ENCODE measurements around the gene VPS51. TPM values are rescaled to one million over a fixed set of nuclear protein-coding genes. Genes with fewer than 3 reads are reported as not detected.
"Not testable (repeated sequence)": the region's sequence is repeated elsewhere in the genome, so short reads cannot be mapped to it uniquely, and the experiment has no call there.

VPS51 gene
- total RNA-seq, 2 experiments from 2014 or later, result 119 to 214 TPM

DNA sequence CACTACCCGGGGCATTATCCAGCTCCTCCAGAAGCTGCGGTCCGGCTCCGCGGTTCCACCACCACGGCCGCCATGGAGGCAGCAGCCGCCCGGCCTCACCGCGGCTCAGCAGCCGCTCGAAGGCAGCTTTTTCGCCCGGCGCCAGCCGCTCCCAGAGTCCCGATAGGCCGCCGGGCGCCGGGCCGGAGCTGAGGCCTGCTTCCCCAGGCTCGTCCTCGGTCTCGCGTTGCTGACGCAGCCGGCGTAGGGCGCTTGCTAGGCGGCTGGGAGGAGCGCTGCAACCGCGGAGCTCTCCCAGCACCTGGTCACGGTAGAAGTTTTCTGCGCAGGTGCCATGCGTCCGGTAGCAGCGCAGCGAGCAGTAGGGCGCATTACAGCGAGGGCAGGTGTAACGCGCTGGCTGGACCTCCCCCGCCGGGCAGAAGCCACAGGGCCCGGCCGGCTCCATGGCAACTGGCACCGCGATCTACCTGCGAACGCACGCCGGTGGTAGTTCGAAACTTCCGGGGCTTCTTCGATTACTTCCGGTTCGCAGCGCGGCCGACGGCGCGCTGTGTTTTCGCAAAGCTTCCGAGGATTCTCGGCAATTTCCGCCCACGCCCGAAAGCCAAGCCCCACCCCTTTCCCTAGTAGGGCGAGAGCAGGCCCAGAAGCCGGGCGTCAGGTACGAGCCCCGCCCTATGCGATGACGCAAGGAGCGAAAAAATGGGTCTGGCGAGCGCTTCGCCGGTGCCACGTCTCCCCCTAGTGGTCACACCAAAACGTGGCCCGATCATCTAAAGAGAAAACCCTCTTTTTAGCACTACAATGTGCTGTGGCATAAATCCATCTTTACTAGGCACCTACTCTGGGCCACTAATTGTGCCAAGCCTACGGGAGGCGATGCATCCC, 21.4 kb downstream of the VPS51 start, which contains the start of gene ZNHIT2:
Gene ZNHIT2 (minus strand): TSS at position 496 of the 891 bp plus-strand sequence. CDS start 48 bp downstream, at position 448.
- Histone ChIP-seq H3K4me3 (ENCODE audit: low read depth, low read length, poor library complexity, severe bottlenecking) (peak within 1 kb of the TSS; percentile 81), H4K20me1 (ENCODE audit: insufficient read depth, low read length) (peaks cover 17% of the 10 kb centered on the region; the same call in 1 of the 2 replicates), H3K9me2 (ENCODE audit: insufficient read depth, low read length) (no peaks in the 10 kb centered on the region), H3K36me3 (ENCODE audit: insufficient read depth, low read length) (peaks cover 72% of the 10 kb centered on the region), H3K27ac (ENCODE audit: low read depth, low read length, poor library complexity, severe bottlenecking) (peak within 1 kb of the TSS; percentile 78), H3K4me2 (ENCODE audit: low read length) (peak within 1 kb of the TSS; percentile 87), H3K4me1 (ENCODE audit: insufficient read depth, low read length, poor library complexity, severe bottlenecking) (peaks cover 62% of the 10 kb centered on the region), H3K79me2 (ENCODE audit: insufficient read depth, low read depth, low read length) (peaks cover 49% of the 10 kb centered on the region), H3K9me3 (ENCODE audit: low read length) (no peaks in the 10 kb centered on the region), H2AFZ (ENCODE audit: low read length) (no peak within 1 kb of the TSS)
- TF ChIP-seq, protein P1, sequence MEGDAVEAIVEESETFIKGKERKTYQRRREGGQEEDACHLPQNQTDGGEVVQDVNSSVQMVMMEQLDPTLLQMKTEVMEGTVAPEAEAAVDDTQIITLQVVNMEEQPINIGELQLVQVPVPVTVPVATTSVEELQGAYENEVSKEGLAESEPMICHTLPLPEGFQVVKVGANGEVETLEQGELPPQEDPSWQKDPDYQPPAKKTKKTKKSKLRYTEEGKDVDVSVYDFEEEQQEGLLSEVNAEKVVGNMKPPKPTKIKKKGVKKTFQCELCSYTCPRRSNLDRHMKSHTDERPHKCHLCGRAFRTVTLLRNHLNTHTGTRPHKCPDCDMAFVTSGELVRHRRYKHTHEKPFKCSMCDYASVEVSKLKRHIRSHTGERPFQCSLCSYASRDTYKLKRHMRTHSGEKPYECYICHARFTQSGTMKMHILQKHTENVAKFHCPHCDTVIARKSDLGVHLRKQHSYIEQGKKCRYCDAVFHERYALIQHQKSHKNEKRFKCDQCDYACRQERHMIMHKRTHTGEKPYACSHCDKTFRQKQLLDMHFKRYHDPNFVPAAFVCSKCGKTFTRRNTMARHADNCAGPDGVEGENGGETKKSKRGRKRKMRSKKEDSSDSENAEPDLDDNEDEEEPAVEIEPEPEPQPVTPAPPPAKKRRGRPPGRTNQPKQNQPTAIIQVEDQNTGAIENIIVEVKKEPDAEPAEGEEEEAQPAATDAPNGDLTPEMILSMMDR (conservative IDR thresholded peaks at IDR 0.05; ENCODE audit: low read length), result peak; percentile 92
- no peak for TF ChIP-seq EZH2phosphoT487 (IDR thresholded peaks at IDR 0.05; ENCODE audit: borderline replicate concordance, low read depth, low read length)
- ChIA-PET POLR2A (interaction anchor here (0.6 to 1.8 kb wide), 5 partner anchors 13 to 145 kb away, joined by 3 to 4 read pairs (median 3); no protein-coding TSS in a partner anchor), CTCF (ENCODE audit: unreplicated experiment) (no interaction called here)
- intact Hi-C loops (cut with micrococcal nuclease; ENCODE audit: unreplicated experiment), result loop anchor here (1.0 to 10.0 kb wide), 4 partner anchors 15 to 343 kb away; partner anchors contain the start of genes CDCA5, SF1 and ZFPL1
- peak; percentile 100 for DNase-seq (ENCODE audit: low spot score)
- BruUV-seq (replicated peaks), result no TSS peak

DNA sequence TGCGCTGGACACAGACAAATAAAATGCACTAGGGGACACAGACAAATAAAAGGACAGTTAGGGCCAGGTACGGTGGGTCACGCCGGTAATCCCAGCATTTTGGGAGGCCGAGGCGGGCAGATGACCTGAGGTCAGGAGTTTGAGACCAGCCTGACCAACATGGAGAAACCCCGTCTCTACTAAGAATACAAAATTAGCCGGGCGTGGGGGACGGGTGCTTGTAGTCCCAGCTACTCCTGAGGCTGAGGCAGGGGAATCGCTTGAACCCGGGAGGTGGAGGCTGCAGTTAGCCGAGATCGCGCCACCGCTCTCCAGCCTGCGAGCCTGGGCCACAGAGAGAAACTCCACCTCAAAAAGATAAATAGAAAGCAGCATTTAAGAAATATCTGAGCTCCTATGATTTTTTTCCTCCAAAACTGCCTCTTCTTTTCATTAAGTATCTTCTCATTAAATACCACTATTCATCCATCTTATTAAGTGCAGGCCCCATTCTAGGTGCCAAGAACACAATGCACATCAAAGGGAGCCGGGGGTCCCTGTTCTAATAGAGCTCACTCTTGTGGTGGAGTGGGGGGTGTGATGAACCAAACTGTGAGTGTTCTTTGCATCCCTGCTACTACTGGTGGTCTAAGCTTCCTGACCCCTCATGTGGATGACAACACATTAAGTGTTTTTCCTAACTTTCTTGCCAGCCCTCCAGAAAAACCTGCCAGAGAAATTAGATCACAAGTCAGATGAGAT, 22.3 kb downstream of the VPS51 start:
- peaks cover 58% of the 10 kb centered on the region for H3K79me2 ChIP-seq (ENCODE audit: insufficient read depth, low read depth, low read length)
- H4K20me1 ChIP-seq (ENCODE audit: insufficient read depth, low read length), result peaks cover 17% of the 10 kb centered on the region; the same call in 1 of the 2 replicates
- H3K36me3 ChIP-seq (ENCODE audit: insufficient read depth, low read length), result peaks cover 73% of the 10 kb centered on the region
- CTCF ChIA-PET (ENCODE audit: unreplicated experiment), result no interaction called here
- BruUV-seq (replicated peaks), result no TSS peak
- H3K27ac ChIP-seq (ENCODE audit: low read depth, low read length, poor library complexity, severe bottlenecking), result peak overlapping the region; percentile 78
- TF ChIP-seq, protein P1 (conservative IDR thresholded peaks at IDR 0.05; ENCODE audit: low read length), result no peak; the same call in 1 of the 2 replicates
- TF ChIP-seq EZH2phosphoT487 (IDR thresholded peaks at IDR 0.05; ENCODE audit: borderline replicate concordance, low read depth, low read length), result no peak
- H3K9me2 ChIP-seq (ENCODE audit: insufficient read depth, low read length), result no peaks in the 10 kb centered on the region
- H3K9me3 ChIP-seq (ENCODE audit: low read length), result no peaks in the 10 kb centered on the region
- peaks cover 60% of the 10 kb centered on the region for H3K4me1 ChIP-seq (ENCODE audit: insufficient read depth, low read length, poor library complexity, severe bottlenecking)
- intact Hi-C loops (cut with micrococcal nuclease; ENCODE audit: unreplicated experiment), result loop anchor here (10.0 kb wide), 1 partner anchor 343 kb away; the partner anchor contains the start of gene SF1
- POLR2A ChIA-PET, result interaction anchor here (0.6 to 1.8 kb wide), 3 partner anchors 14 to 104 kb away, joined by 3 to 4 read pairs (median 4); partner anchors contain the start of gene ARL2
- no peak overlapping the region for H3K4me3 ChIP-seq (ENCODE audit: low read depth, low read length, poor library complexity, severe bottlenecking)
- H2AFZ ChIP-seq (ENCODE audit: low read length), result no peak overlapping the region
- peak overlapping the region; percentile 87 for H3K4me2 ChIP-seq (ENCODE audit: low read length)
- DNase-seq (ENCODE audit: low spot score), result no peak

DNA sequence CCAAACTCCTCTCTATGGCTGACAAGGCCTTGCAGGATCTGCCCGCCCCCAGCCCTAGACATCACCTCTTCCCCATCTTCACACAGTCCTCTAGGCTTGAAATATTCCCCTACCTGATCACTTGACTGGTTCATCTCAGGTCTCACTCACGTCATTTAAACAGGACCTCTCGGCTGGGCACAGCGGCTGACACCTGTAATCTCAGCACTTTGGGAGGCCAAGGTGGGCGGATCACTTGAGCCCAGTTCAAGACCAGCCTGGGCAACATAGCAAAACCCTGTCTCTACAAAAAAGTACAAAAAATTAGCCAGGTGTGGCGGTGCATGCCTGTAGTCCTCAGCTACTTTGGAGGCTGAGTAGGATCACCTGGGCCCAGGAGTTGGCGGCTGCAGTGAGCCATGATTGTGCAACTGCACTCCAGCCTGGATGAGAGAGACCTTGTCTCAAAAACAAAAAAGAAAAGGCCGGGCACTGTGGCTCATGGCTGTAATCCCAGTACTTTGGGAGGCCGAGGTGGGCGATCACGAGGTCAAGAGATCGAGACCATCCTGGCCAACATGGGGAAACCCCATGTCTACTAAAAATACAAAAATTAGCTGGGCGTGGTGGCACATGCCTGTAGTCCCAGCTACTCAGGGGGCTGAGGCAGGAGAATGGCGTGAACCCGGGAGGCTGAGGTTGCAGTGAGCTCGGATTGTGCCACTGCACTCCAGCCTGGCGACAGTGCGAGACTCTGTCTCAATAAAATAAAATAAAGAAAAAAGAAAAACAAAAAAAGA, 23.1 kb downstream of the VPS51 start:
- BruUV-seq (replicated peaks); DNase-seq (ENCODE audit: low spot score); CTCF ChIA-PET (ENCODE audit: unreplicated experiment); H3K9me2 ChIP-seq (ENCODE audit: insufficient read depth, low read length); H3K9me3 ChIP-seq (ENCODE audit: low read length); H2AFZ ChIP-seq (ENCODE audit: low read length): not testable (repeated sequence)
- Histone ChIP-seq H3K4me1 (ENCODE audit: insufficient read depth, low read length, poor library complexity, severe bottlenecking) (peaks cover 59% of the 10 kb centered on the region), H3K4me2 (ENCODE audit: low read length) (peak overlapping the region; percentile 87), H3K36me3 (ENCODE audit: insufficient read depth, low read length) (peaks cover 72% of the 10 kb centered on the region), H3K27ac (ENCODE audit: low read depth, low read length, poor library complexity, severe bottlenecking) (peak overlapping the region; percentile 78), H3K4me3 (ENCODE audit: low read depth, low read length, poor library complexity, severe bottlenecking) (peak overlapping the region; percentile 95), H4K20me1 (ENCODE audit: insufficient read depth, low read length) (peaks cover 17% of the 10 kb centered on the region; the same call in 1 of the 2 replicates), H3K79me2 (ENCODE audit: insufficient read depth, low read depth, low read length) (peaks cover 66% of the 10 kb centered on the region)
- POLR2A ChIA-PET, result interaction anchor here (1.6 to 1.8 kb wide), 2 partner anchors 13 to 105 kb away, joined by 4 read pairs; partner anchors contain the start of gene ARL2
- intact Hi-C loops (cut with micrococcal nuclease; ENCODE audit: unreplicated experiment), result loop anchor here (10.0 kb wide), 1 partner anchor 344 kb away; the partner anchor contains the start of gene SF1

Data from OCI-LY7 (cell line).